Activated CD4-positive, alpha-beta T cell treated with anti-CD3 and anti-CD28 coated beads, Interleukin-2, Interleukin-6, amounts not matched to agents 100 ng/mL and 50 ng/mL, durations not matched to agents 16 hours and 8 hours (primary cell): ENCODE measurements around the gene TMEM74B.

ENCODE experiments used
- DNase-seq: peaks from one replicate; pipeline ENCODE4 v3.0.0-alpha.2; 2020

TMEM74B gene

GRCh38 chr20:1177680-1178079 is 7.1 kb downstream of the TMEM74B start:
- no peak for DNase-seq

- no peak for DNase-seq
These were observed 10.0 kb downstream of the TMEM74B start for GRCh38 chr20:1174787-1175186.

- DNase-seq = no peak
These were observed 11.1 kb downstream of the TMEM74B start for GRCh38 chr20:1173698-1174097.

GRCh38 chr20:1171461-1172093 is 13.2 kb downstream of the TMEM74B start:
- no peak for DNase-seq

- DNase-seq = no peak
These were observed 15.6 kb downstream of the TMEM74B start for GRCh38 chr20:1169224-1169623.

- DNase-seq = no peak
These were observed 17.6 kb downstream of the TMEM74B start for GRCh38 chr20:1166948-1167720.

- DNase-seq = no peak
These were observed 18.8 kb downstream of the TMEM74B start for GRCh38 chr20:1165941-1166340.

GRCh38 chr20:1165521-1165920 is 19.3 kb downstream of the TMEM74B start:
- DNase-seq = no peak

- no peak for DNase-seq
These were observed 19.9 kb downstream of the TMEM74B start for GRCh38 chr20:1164871-1165270.

- no peak for DNase-seq
These were observed 21.1 kb downstream of the TMEM74B start for GRCh38 chr20:1163653-1164052.

GRCh38 chr20:1163105-1163504 is 21.7 kb downstream of the TMEM74B start:
- no peak for DNase-seq

- no peak for DNase-seq
These were observed 23.8 kb downstream of the TMEM74B start for GRCh38 chr20:1160991-1161390.

GRCh38 chr20:1160496-1160895 is 24.3 kb downstream of the TMEM74B start:
- DNase-seq = no peak

GRCh38 chr20:1155342-1155741 is 29.4 kb downstream of the TMEM74B start:
- no peak for DNase-seq

- DNase-seq = no peak
These were observed 30.1 kb downstream of the TMEM74B start for GRCh38 chr20:1154691-1155090.

GRCh38 chr20:1154226-1154625 is 30.6 kb downstream of the TMEM74B start:
- no peak for DNase-seq

- no peak for DNase-seq
These were observed 33.8 kb downstream of the TMEM74B start for GRCh38 chr20:1150968-1151367.

- peak; percentile 58 for DNase-seq
These were observed 34.6 kb downstream of the TMEM74B start for GRCh38 chr20:1150218-1150617.

GRCh38 chr20:1149812-1150211 is 35.0 kb downstream of the TMEM74B start:
- DNase-seq = peak; percentile 34

GRCh38 chr20:1146957-1147356 is 37.8 kb downstream of the TMEM74B start:
- no peak for DNase-seq

- no peak for DNase-seq
These were observed 40.2 kb downstream of the TMEM74B start for GRCh38 chr20:1144401-1145172.

- DNase-seq = no peak
These were observed 47.5 kb downstream of the TMEM74B start for GRCh38 chr20:1137236-1137635.

GRCh38 chr20:1134836-1135235 is 49.9 kb downstream of the TMEM74B start:
- DNase-seq = no peak

GRCh38 chr20:1134355-1134754 is 50.4 kb downstream of the TMEM74B start:
- no peak for DNase-seq
